ENCODE measurements around the gene SGCG.
"Not testable (repeated sequence)": the region's sequence is repeated elsewhere in the genome, so short reads cannot be mapped to it uniquely, and the experiment has no call there.

Gene SGCG

DNA sequence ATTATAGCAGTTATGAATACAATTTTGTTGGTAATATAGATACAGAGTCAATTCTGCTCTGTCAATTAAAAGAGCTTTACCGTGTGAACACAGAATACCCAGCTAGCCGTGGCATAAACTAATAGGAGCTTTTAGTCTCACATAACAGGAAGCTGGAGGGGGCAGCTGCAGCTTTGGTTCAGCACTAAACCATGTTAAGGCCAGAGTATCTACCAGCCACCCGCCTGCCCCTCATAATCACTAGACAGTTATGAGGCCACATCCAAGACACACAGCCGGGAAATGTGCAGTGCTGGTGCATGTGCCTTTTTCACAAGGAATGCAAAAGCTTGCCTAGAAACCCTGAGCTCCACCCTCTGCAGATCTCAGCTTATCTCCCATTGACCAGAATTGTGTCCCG, 62.3 kb downstream of the SGCG start:
- no CpG with 5 or more reads among the region's 5 CpGs for WGBS (ENCODE audit: extremely low coverage, insufficient coverage, insufficient read length)
- H3K79me2 ChIP-seq (ENCODE audit: control insufficient read depth, insufficient read depth, low read length, poor library complexity): no peaks in the 10 kb centered on the region
- no peak overlapping the region for H3K14ac ChIP-seq (ENCODE audit: low read length)

GRCh38 chr13:23248410-23248809, 67.6 kb downstream of the SGCG start:
- WGBS (ENCODE audit: extremely low coverage, insufficient coverage, insufficient read length): no CpG with 5 or more reads among the region's 26 CpGs
- H3K36me3 ChIP-seq (ENCODE audit: control insufficient read depth in 1 of 2, insufficient read depth in 2 of 2, low read length in 2 of 2); H3K9me3 ChIP-seq (ENCODE audit: insufficient read depth, low read depth, low read length): not testable (repeated sequence)

More for the DNA sequence above, 62.3 kb downstream of the SGCG start:
- Histone ChIP-seq H3K36me3 (ENCODE audit: control insufficient read depth in 1 of 2, insufficient read depth in 2 of 2, low read length in 2 of 2) (no peaks in the 10 kb centered on the region), H3K18ac (ENCODE audit: low read length) (no peak overlapping the region), H3K23ac (ENCODE audit: low read length) (no peak overlapping the region), H3K79me1 (ENCODE audit: low read length) (no peaks in the 10 kb centered on the region), H4K8ac (ENCODE audit: low read depth, low read length) (no peak overlapping the region), H3K4ac (ENCODE audit: low read depth, low read length) (no peak overlapping the region), H3K9ac (ENCODE audit: low read length) (no peak overlapping the region), H4K12ac (ENCODE audit: low read depth, low read length) (no peak overlapping the region), H2AK5ac (ENCODE audit: low read length) (no peak overlapping the region), H4K91ac (ENCODE audit: low read depth, low read length) (no peak overlapping the region), H3K4me1 (ENCODE audit: control insufficient read depth in 1 of 2, insufficient read depth in 2 of 2, low read length in 2 of 2) (no peaks in the 10 kb centered on the region), H2BK120ac (ENCODE audit: insufficient read depth, low read length, poor library complexity) (no peak overlapping the region), H2BK12ac (ENCODE audit: low read length) (no peak overlapping the region), H2AFZ (ENCODE audit: insufficient read depth, low read length, poor library complexity) (no peak overlapping the region), H3K27me3 (ENCODE audit: insufficient read depth, low read length) (no peaks in the 10 kb centered on the region), H2BK5ac (ENCODE audit: low read depth, low read length, poor library complexity) (no peak overlapping the region), H3K4me2 (ENCODE audit: low read length) (no peak overlapping the region), H3K4me3 (ENCODE audit: low read depth, low read length) (no peak overlapping the region), H3K9me3 (ENCODE audit: insufficient read depth, low read depth, low read length) (no peaks in the 10 kb centered on the region), H3K27ac (ENCODE audit: low read depth, low read length) (no peak overlapping the region)
- no peak for DNase-seq

DNA sequence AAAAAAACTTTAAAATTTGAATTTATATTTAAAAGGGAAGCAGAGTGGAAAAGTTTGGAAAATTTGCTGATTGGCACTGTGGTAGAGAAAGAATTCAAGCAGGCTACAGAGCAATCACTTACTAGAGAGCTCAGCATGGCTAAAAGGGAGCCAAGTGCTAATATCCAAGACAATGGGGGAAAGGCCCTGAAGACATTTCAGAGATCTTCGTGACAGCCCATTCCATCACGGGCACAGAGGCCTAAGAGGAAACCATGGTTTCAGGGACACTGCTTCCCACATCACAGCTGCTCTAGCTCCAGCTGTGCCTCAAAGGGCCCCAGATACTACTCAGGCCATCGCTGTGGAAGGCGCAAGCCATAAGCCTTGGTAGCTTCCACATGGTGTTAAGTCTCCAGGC, 73.7 kb downstream of the SGCG start:
- H3K27ac ChIP-seq (ENCODE audit: low read depth, low read length): no peak overlapping the region
- H3K9me3 ChIP-seq (ENCODE audit: insufficient read depth, low read depth, low read length): no peaks in the 10 kb centered on the region
- no peak overlapping the region for H2AFZ ChIP-seq (ENCODE audit: insufficient read depth, low read length, poor library complexity)
- no peak overlapping the region for H2BK5ac ChIP-seq (ENCODE audit: low read depth, low read length, poor library complexity)
- WGBS (ENCODE audit: extremely low coverage, insufficient coverage, insufficient read length): no CpG with 5 or more reads among the region's 4 CpGs
- no peaks in the 10 kb centered on the region for H3K27me3 ChIP-seq (ENCODE audit: insufficient read depth, low read length)
- no peaks in the 10 kb centered on the region for H3K79me1 ChIP-seq (ENCODE audit: low read length)
- H3K79me2 ChIP-seq (ENCODE audit: control insufficient read depth, insufficient read depth, low read length, poor library complexity): no peaks in the 10 kb centered on the region
- H3K14ac ChIP-seq (ENCODE audit: low read length): no peak overlapping the region
- H4K91ac ChIP-seq (ENCODE audit: low read depth, low read length): no peak overlapping the region
- no peak overlapping the region for H3K4me2 ChIP-seq (ENCODE audit: low read length)
- H2AK5ac ChIP-seq (ENCODE audit: low read length): no peak overlapping the region
- no peak overlapping the region for H4K12ac ChIP-seq (ENCODE audit: low read depth, low read length)
- no peak overlapping the region for H2BK12ac ChIP-seq (ENCODE audit: low read length)
- no peaks in the 10 kb centered on the region for H3K4me1 ChIP-seq (ENCODE audit: control insufficient read depth in 1 of 2, insufficient read depth in 2 of 2, low read length in 2 of 2)
- H3K4me3 ChIP-seq (ENCODE audit: low read depth, low read length): no peak overlapping the region
- no peak overlapping the region for H3K23ac ChIP-seq (ENCODE audit: low read length)
- H3K9ac ChIP-seq (ENCODE audit: low read length): no peak overlapping the region
- no peaks in the 10 kb centered on the region for H3K36me3 ChIP-seq (ENCODE audit: control insufficient read depth in 1 of 2, insufficient read depth in 2 of 2, low read length in 2 of 2)
- H2BK120ac ChIP-seq (ENCODE audit: insufficient read depth, low read length, poor library complexity): no peak overlapping the region
- no peak for DNase-seq
- no peak overlapping the region for H4K8ac ChIP-seq (ENCODE audit: low read depth, low read length)
- no peak overlapping the region for H3K18ac ChIP-seq (ENCODE audit: low read length)
- H3K4ac ChIP-seq (ENCODE audit: low read depth, low read length): no peak overlapping the region

More at GRCh38 chr13:23248410-23248809, 67.6 kb downstream of the SGCG start:
- not testable (repeated sequence) for H3K4me1 ChIP-seq (ENCODE audit: control insufficient read depth in 1 of 2, insufficient read depth in 2 of 2, low read length in 2 of 2); H3K79me1 ChIP-seq (ENCODE audit: low read length); H3K4ac ChIP-seq (ENCODE audit: low read depth, low read length); H3K4me3 ChIP-seq (ENCODE audit: low read depth, low read length); H2BK5ac ChIP-seq (ENCODE audit: low read depth, low read length, poor library complexity); H3K23ac ChIP-seq (ENCODE audit: low read length); H3K27ac ChIP-seq (ENCODE audit: low read depth, low read length); H3K18ac ChIP-seq (ENCODE audit: low read length); H3K79me2 ChIP-seq (ENCODE audit: control insufficient read depth, insufficient read depth, low read length, poor library complexity); H2BK120ac ChIP-seq (ENCODE audit: insufficient read depth, low read length, poor library complexity); H3K27me3 ChIP-seq (ENCODE audit: insufficient read depth, low read length); H4K91ac ChIP-seq (ENCODE audit: low read depth, low read length); H4K8ac ChIP-seq (ENCODE audit: low read depth, low read length); H4K12ac ChIP-seq (ENCODE audit: low read depth, low read length); H3K4me2 ChIP-seq (ENCODE audit: low read length); H3K9ac ChIP-seq (ENCODE audit: low read length); H2BK12ac ChIP-seq (ENCODE audit: low read length); H2AFZ ChIP-seq (ENCODE audit: insufficient read depth, low read length, poor library complexity); H2AK5ac ChIP-seq (ENCODE audit: low read length); H3K14ac ChIP-seq (ENCODE audit: low read length)
- peak; percentile 4 to 9 for DNase-seq

DNA sequence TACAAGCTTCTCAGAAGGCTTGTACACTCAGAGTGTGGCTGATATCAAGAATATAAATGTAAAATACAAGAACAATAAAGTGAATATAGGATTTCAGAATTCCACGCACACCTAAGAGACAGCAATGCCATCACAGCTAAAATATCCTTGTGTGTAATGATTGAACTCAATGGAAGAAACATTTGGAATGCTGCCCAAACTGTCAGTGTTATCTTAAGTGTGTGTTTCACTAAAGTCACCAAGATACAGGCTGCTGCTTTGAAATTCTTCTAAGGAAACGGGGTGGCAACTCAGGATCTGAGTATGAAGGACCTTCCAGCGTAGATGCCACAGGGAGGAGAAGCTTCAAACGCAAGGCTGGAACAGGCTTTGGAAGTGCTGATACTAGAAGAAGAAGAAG, 86.8 kb downstream of the SGCG start:
- no CpG with 5 or more reads among the region's 4 CpGs for WGBS (ENCODE audit: extremely low coverage, insufficient coverage, insufficient read length)
- no peak overlapping the region for H3K14ac ChIP-seq (ENCODE audit: low read length)
- H2AFZ ChIP-seq (ENCODE audit: insufficient read depth, low read length, poor library complexity): no peak overlapping the region
- no peaks in the 10 kb centered on the region for H3K79me1 ChIP-seq (ENCODE audit: low read length)
- no peak overlapping the region for H3K9ac ChIP-seq (ENCODE audit: low read length)
- no peaks in the 10 kb centered on the region for H3K27me3 ChIP-seq (ENCODE audit: insufficient read depth, low read length)
- no peak overlapping the region for H3K4ac ChIP-seq (ENCODE audit: low read depth, low read length)
- no peaks in the 10 kb centered on the region for H3K9me3 ChIP-seq (ENCODE audit: insufficient read depth, low read depth, low read length)
- H4K91ac ChIP-seq (ENCODE audit: low read depth, low read length): no peak overlapping the region
- no peak for DNase-seq
- H2AK5ac ChIP-seq (ENCODE audit: low read length): no peak overlapping the region
- no peak overlapping the region for H3K23ac ChIP-seq (ENCODE audit: low read length)
- H2BK120ac ChIP-seq (ENCODE audit: insufficient read depth, low read length, poor library complexity): no peak overlapping the region
- no peaks in the 10 kb centered on the region for H3K36me3 ChIP-seq (ENCODE audit: control insufficient read depth in 1 of 2, insufficient read depth in 2 of 2, low read length in 2 of 2)
- H3K79me2 ChIP-seq (ENCODE audit: control insufficient read depth, insufficient read depth, low read length, poor library complexity): no peaks in the 10 kb centered on the region
- H3K18ac ChIP-seq (ENCODE audit: low read length): no peak overlapping the region
- H3K4me1 ChIP-seq (ENCODE audit: control insufficient read depth in 1 of 2, insufficient read depth in 2 of 2, low read length in 2 of 2): no peaks in the 10 kb centered on the region
- no peak overlapping the region for H3K4me3 ChIP-seq (ENCODE audit: low read depth, low read length)
- no peak overlapping the region for H3K27ac ChIP-seq (ENCODE audit: low read depth, low read length)
- no peak overlapping the region for H3K4me2 ChIP-seq (ENCODE audit: low read length)
- H2BK12ac ChIP-seq (ENCODE audit: low read length): no peak overlapping the region
- no peak overlapping the region for H2BK5ac ChIP-seq (ENCODE audit: low read depth, low read length, poor library complexity)
- H4K12ac ChIP-seq (ENCODE audit: low read depth, low read length): no peak overlapping the region
- no peak overlapping the region for H4K8ac ChIP-seq (ENCODE audit: low read depth, low read length)

All from trophoblast cell (in vitro differentiated cells and primary cell).